CD14-positive monocyte (primary cell): ENCODE measurements around the gene CPT1C. TPM values are rescaled to one million over a fixed set of nuclear protein-coding genes. Genes with fewer than 3 reads are reported as not detected.

ENCODE experiments used
- DNase-seq, 3 donors: peaks; one replicate each; pipeline ENCODE4 v3.0.0-alpha.2; 2011 to 2022
- H2AFZ ChIP-seq: 2 replicates; pipeline ENCODE4 v1.6.0; 2012; ENCODE audit warnings: mild to moderate bottlenecking, low read depth, low read length, inconsistent platforms; ENCODE audit not compliant: insufficient read depth, poor library complexity, severe bottlenecking
- H3K27ac ChIP-seq, 2 donors: 1 replicate in 1 of 2; 2 replicates in 1 of 2; pipeline ENCODE4 v1.5.1; 2012 to 2013; ENCODE audit warnings: low read length in 2 of 2, control low read depth in 1 of 2, inconsistent platforms in 1 of 2, low read depth in 1 of 2, mild to moderate bottlenecking in 1 of 2
- H3K27me3 ChIP-seq, 2 donors: one replicate each; pipeline versions ENCODE4 v1.6.0 to v1.6.1; 2011 to 2013; ENCODE audit warnings: low read length in 2 of 2; ENCODE audit not compliant: control insufficient read depth in 2 of 2, insufficient read depth in 2 of 2
- H3K36me3 ChIP-seq, 2 donors: replicated peaks in 1 of 2; 1 replicate in 1 of 2; 2 replicates in 1 of 2; pipeline versions ENCODE4 v1.5.1 to v1.6.1; 2012 to 2013; ENCODE audit warnings: low read length in 2 of 2, control low read depth in 1 of 2, inconsistent platforms in 1 of 2, mild to moderate bottlenecking in 1 of 2; ENCODE audit not compliant: insufficient read depth in 2 of 2, control insufficient read depth in 1 of 2
- H3K4me1 ChIP-seq, 2 donors: 1 replicate in 1 of 2; 2 replicates in 1 of 2; pipeline versions ENCODE4 v1.5.1 to v1.6.1; 2012 to 2013; ENCODE audit warnings: low read length in 2 of 2, control low read depth in 1 of 2, inconsistent platforms in 1 of 2, mild to moderate bottlenecking in 1 of 2, moderate library complexity in 1 of 2; ENCODE audit not compliant: insufficient read depth in 2 of 2, control insufficient read depth in 1 of 2
- H3K4me2 ChIP-seq: replicated peaks from 2 replicates; pipeline ENCODE3; 2012; ENCODE audit warnings: low read length, moderate library complexity, mild to moderate bottlenecking; ENCODE audit not compliant: poor library complexity, severe bottlenecking; ENCODE audit errors: extremely low read depth
- H3K4me3 ChIP-seq, 3 experiments: fragments of 200-600 bp in 1 of 3; sonication (generic) in 1 of 3; replicated peaks in 1 of 3; 1 replicate in 2 of 3; 2 replicates in 1 of 3; pipeline ENCODE4 v1.5.1; 2011 to 2013; ENCODE audit warnings: low read length in 3 of 3, mild to moderate bottlenecking in 3 of 3, control low read depth in 2 of 3, low read depth in 2 of 3, inconsistent platforms in 1 of 3, moderate library complexity in 1 of 3
- H3K79me2 ChIP-seq: 2 replicates; pipeline ENCODE4 v1.6.0; 2012; ENCODE audit warnings: mild to moderate bottlenecking, control low read depth, inconsistent platforms, low read length, moderate library complexity; ENCODE audit not compliant: insufficient read depth
- H3K9ac ChIP-seq: 2 replicates; pipeline ENCODE4 v1.6.0; 2017; ENCODE audit warnings: low read length, mild to moderate bottlenecking; ENCODE audit not compliant: insufficient read depth, poor library complexity, severe bottlenecking
- H3K9me3 ChIP-seq, 2 donors: replicated peaks in 1 of 2; 1 replicate in 1 of 2; 2 replicates in 1 of 2; pipeline versions ENCODE4 v1.5.1 to v1.6.1; 2012 to 2013; ENCODE audit warnings: low read length in 2 of 2, control low read depth in 1 of 2; ENCODE audit not compliant: control insufficient read depth in 1 of 2, insufficient read depth in 1 of 2
- H4K20me1 ChIP-seq: 2 replicates; pipeline ENCODE4 v1.6.0; 2012; ENCODE audit warnings: mild to moderate bottlenecking, low read length, control low read depth, moderate library complexity; ENCODE audit not compliant: insufficient read depth
- H3K27ac Mint-ChIP-seq, 7 donors: one replicate each; pipeline ENCODE4 v1.8.0; 2020; ENCODE audit warnings: mild to moderate bottlenecking in 7 of 7, mixed read lengths in 7 of 7, moderate library complexity in 6 of 7, inconsistent platforms in 2 of 7
- H3K27me3 Mint-ChIP-seq, 3 donors: one replicate each; pipeline ENCODE4 v1.8.0; 2021 to 2022; ENCODE audit warnings: low read depth in 3 of 3, mild to moderate bottlenecking in 3 of 3, mixed read lengths in 3 of 3, moderate library complexity in 3 of 3, inconsistent platforms in 1 of 3
- H3K36me3 Mint-ChIP-seq, 2 donors: one replicate each; pipeline ENCODE4 v1.8.0; 2020; ENCODE audit warnings: mixed read lengths in 2 of 2, inconsistent platforms in 1 of 2, mild to moderate bottlenecking in 1 of 2
- H3K4me1 Mint-ChIP-seq: one replicate; pipeline ENCODE4 v1.8.0; 2020; ENCODE audit warnings: mild to moderate bottlenecking, mixed read lengths
- H3K4me3 Mint-ChIP-seq, 2 donors: one replicate each; pipeline ENCODE4 v1.8.0; 2020; ENCODE audit warnings: mild to moderate bottlenecking in 2 of 2, mixed read lengths in 2 of 2, moderate library complexity in 1 of 2
- H3K9me3 Mint-ChIP-seq, 7 donors: one replicate each; pipeline ENCODE4 v1.8.0; 2020 to 2022; ENCODE audit warnings: mixed read lengths in 7 of 7, mild to moderate bottlenecking in 6 of 7, moderate library complexity in 6 of 7, inconsistent platforms in 2 of 7
- CTCF ChIP-seq: fragments of 200-600 bp; IDR thresholded peaks from one replicate; pipeline ENCODE4 v1.8.0; 2022; ENCODE audit warnings: antibody characterized with exemption, mild to moderate bottlenecking
- WGBS: methylation state at CpG from one replicate; pipeline ENCODE4 v1.1.5; 2013; ENCODE audit warnings: missing lambda C conversion rate; ENCODE audit not compliant: insufficient coverage; 5-methylcytosine and 5-hydroxymethylcytosine counted together
- intact Hi-C, 2 donors: fragments of 100-400 bp; cut with micrococcal nuclease; formaldehyde crosslinking; loops; one replicate each; pipeline versions ENCODE4 v1.15.0 to v1.15.1; 2023
- polyA plus RNA-seq, 3 donors: library from polyadenylated mRNA; depleted of rRNA in 1 of 3; unstranded in 2 of 3; stranded (reverse) in 1 of 3; fragments of 300-500 nt in 2 of 3; fragments of >200 nt in 1 of 3; fragmentation: Illumina TruSeq in 2 of 3; gene quantifications; 1 replicate in 2 of 3; 2 replicates in 1 of 3; pipeline ENCODE4 v1.2.3, GENCODE V29; 2012 to 2021

CPT1C gene
- polyA plus RNA-seq, 3 donors: not detected

- no peak overlapping the region for H2AFZ ChIP-seq
- Mint-ChIP-seq H3K27me3 (peaks cover 29 to 43% (median 32%) of the 10 kb centered on the region in 3 donors), H3K36me3 (peaks cover 0 to 2% of the 10 kb centered on the region in 2 donors), H3K4me1 (peaks cover 10% of the 10 kb centered on the region), H3K9me3 (peaks cover 0 to 9% (median 1%) of the 10 kb centered on the region in 7 donors), H3K27ac (no peak overlapping the region), H3K4me3 (no peak overlapping the region)
- H3K9me3 ChIP-seq: peaks cover 0 to 4% of the 10 kb centered on the region in 2 donors
- H4K20me1 ChIP-seq: no peaks in the 10 kb centered on the region
- no peak overlapping the region for H3K27ac ChIP-seq
- intact Hi-C loops: no loop called here
- no peak for TF ChIP-seq CTCF
- no peaks in the 10 kb centered on the region for H3K36me3 ChIP-seq
- H3K4me2 ChIP-seq: no peak overlapping the region
- peaks cover 6 to 23% of the 10 kb centered on the region in 2 donors for H3K27me3 ChIP-seq
- no peak overlapping the region for H3K9ac ChIP-seq
- H3K4me3 ChIP-seq: no peak overlapping the region
- H3K79me2 ChIP-seq: no peaks in the 10 kb centered on the region
- WGBS: 100% methylated on average over 1 of the region's 6 CpGs
- no peak for DNase-seq
- peaks cover 4% of the 10 kb centered on the region in 2 donors for H3K4me1 ChIP-seq
Measured at GRCh38 chr19:49696115-49696514, 5.2 kb downstream of the CPT1C start.

GRCh38 chr19:49696865-49697264 lies 5.9 kb downstream of the CPT1C start:
- DNase-seq: no peak
- no peak overlapping the region for H3K4me3 Mint-ChIP-seq
- TF ChIP-seq CTCF: no peak
- Histone ChIP-seq H3K36me3 (no peaks in the 10 kb centered on the region), H3K4me1 (no peaks in the 10 kb centered on the region), H3K27me3 (peaks cover 0 to 16% of the 10 kb centered on the region in 2 donors), H3K9ac (no peak overlapping the region), H3K4me3 (no peak overlapping the region), H2AFZ (no peak overlapping the region), H3K79me2 (no peaks in the 10 kb centered on the region), H3K9me3 (no peaks in the 10 kb centered on the region), H3K27ac (no peak overlapping the region), H3K4me2 (no peak overlapping the region), H4K20me1 (no peaks in the 10 kb centered on the region)
- peaks cover 0 to 8% (median 0%) of the 10 kb centered on the region in 7 donors for H3K9me3 Mint-ChIP-seq
- intact Hi-C loops: no loop called here
- WGBS: 93% methylated on average over 5 of the region's 7 CpGs
- no peaks in the 10 kb centered on the region for H3K36me3 Mint-ChIP-seq
- H3K27me3 Mint-ChIP-seq: peaks cover 23 to 40% (median 28%) of the 10 kb centered on the region in 3 donors
- peaks cover 6% of the 10 kb centered on the region for H3K4me1 Mint-ChIP-seq
- H3K27ac Mint-ChIP-seq: no peak overlapping the region
